H1 (cell line): ENCODE measurements around the gene MACROD2. TPM values are rescaled to one million over a fixed set of nuclear protein-coding genes. Genes with fewer than 3 reads are reported as not detected.

Source experiments
- CTCF ChIA-PET: fragments of 300-600 bp; sonication (Branson Sonifier 250); formaldehyde crosslinking; loops from one replicate; lab custom pipeline; 2021; ENCODE audit not compliant: partially characterized antibody; lab: Charles Lee
- POLR2A ChIA-PET: fragments of 300-600 bp; sonication (Branson Sonifier 250); formaldehyde crosslinking; loops from one replicate; lab custom pipeline; 2021; ENCODE audit warnings: inconsistent platforms; ENCODE audit not compliant: partially characterized antibody; lab: Charles Lee
- DNase-seq, 2 experiments: peaks; one replicate each; pipeline versions ENCODE4 v3.0.0 to v3.0.0-alpha.2; 2010 to 2022; ENCODE audit warnings: low spot score in 2 of 2, low read depth in 1 of 2, mixed read lengths in 1 of 2
- FAIRE-seq: peaks from 2 replicates; lab custom pipeline; 2011; peaks lifted over from hg19 to GRCh38; lab: Jason Lieb, UNC
- H2AFZ ChIP-seq: 2 replicates; pipeline ENCODE4 v1.8.1; 2012; ENCODE audit warnings: low read length, inconsistent platforms
- H2AK5ac ChIP-seq: 2 replicates; pipeline ENCODE4 v1.6.1; 2013; ENCODE audit warnings: low read depth, low read length
- H2BK120ac ChIP-seq: replicated peaks from 2 replicates; pipeline ENCODE3; 2013; ENCODE audit warnings: low read depth, low read length, inconsistent platforms
- H2BK12ac ChIP-seq: 2 replicates; pipeline ENCODE4 v1.6.1; 2013; ENCODE audit warnings: low read depth, low read length
- H2BK15ac ChIP-seq: 2 replicates; pipeline ENCODE4 v1.6.1; 2013; ENCODE audit warnings: low read length
- H2BK20ac ChIP-seq: 2 replicates; pipeline ENCODE4 v1.6.1; 2013; ENCODE audit warnings: low read length
- H2BK5ac ChIP-seq: 2 replicates; pipeline ENCODE4 v1.6.1; 2013; ENCODE audit warnings: low read depth, low read length
- H3K14ac ChIP-seq: 2 replicates; pipeline ENCODE4 v1.6.1; 2013; ENCODE audit warnings: inconsistent platforms; ENCODE audit not compliant: insufficient read length
- H3K18ac ChIP-seq: 2 replicates; pipeline ENCODE4 v1.6.1; 2013; ENCODE audit warnings: low read length; ENCODE audit errors: extremely low read depth
- H3K23ac ChIP-seq: 2 replicates; pipeline ENCODE4 v1.6.1; 2013; ENCODE audit warnings: inconsistent platforms; ENCODE audit not compliant: insufficient read length
- H3K23me2 ChIP-seq: 2 replicates; pipeline ENCODE4 v1.6.1; 2013; ENCODE audit warnings: low read depth, low read length
- H3K27ac ChIP-seq: 2 replicates; pipeline ENCODE4 v1.6.1; 2011; ENCODE audit warnings: low read depth, low read length, inconsistent platforms
- H3K27me3 ChIP-seq, 4 experiments: replicated peaks in 1 of 4; 1 replicate in 1 of 4; 2 replicates in 3 of 4; pipeline versions ENCODE4 v1.6.1 to v1.8.1; 2011 to 2013; ENCODE audit warnings: low read length in 3 of 4, mild to moderate bottlenecking in 3 of 4, inconsistent platforms in 2 of 4, mixed read lengths in 2 of 4, moderate library complexity in 1 of 4; ENCODE audit not compliant: control insufficient read depth in 3 of 4, insufficient read depth in 3 of 4; ENCODE audit errors: extremely low read depth in 1 of 4
- H3K36me3 ChIP-seq, 4 experiments: 2 replicates each; pipeline versions ENCODE4 v1.6.1 to v1.8.1; 2011 to 2013; ENCODE audit warnings: mild to moderate bottlenecking in 4 of 4, low read length in 3 of 4, moderate library complexity in 2 of 4, control low read depth in 1 of 4, inconsistent platforms in 1 of 4; ENCODE audit not compliant: insufficient read depth in 4 of 4, control insufficient read depth in 2 of 4
- H3K4ac ChIP-seq: replicated peaks from 2 replicates; pipeline ENCODE3; 2013; ENCODE audit warnings: low read length, low read depth, mixed read lengths, inconsistent platforms; ENCODE audit not compliant: insufficient read length
- H3K4me1 ChIP-seq, 4 experiments: replicated peaks in 1 of 4; 1 replicate in 1 of 4; 2 replicates in 3 of 4; pipeline versions ENCODE4 v1.6.1 to v1.8.1; 2011 to 2013; ENCODE audit warnings: low read length in 3 of 4, inconsistent platforms in 2 of 4, mixed read lengths in 1 of 4; ENCODE audit not compliant: insufficient read depth in 4 of 4, control insufficient read depth in 3 of 4
- H3K4me2 ChIP-seq, 2 experiments: 2 replicates each; pipeline versions ENCODE4 v1.6.1 to v1.8.1; 2011 to 2013; ENCODE audit warnings: low read depth in 2 of 2, low read length in 2 of 2, control low read depth in 1 of 2, inconsistent platforms in 1 of 2, mild to moderate bottlenecking in 1 of 2; ENCODE audit not compliant: insufficient read depth in 1 of 2
- H3K4me3 ChIP-seq, 4 experiments: fragments of 200-600, 300-600 bp in 1 of 4; sonication (generic), shearing (Covaris generic), sonication (Bioruptor Twin) in 1 of 4; 2 replicates each; pipeline versions ENCODE4 v1.5.1 to v1.8.1; 2011 to 2016; ENCODE audit warnings: low read length in 4 of 4, low read depth in 3 of 4, control low read depth in 2 of 4, inconsistent platforms in 2 of 4, mild to moderate bottlenecking in 2 of 4, mixed read lengths in 1 of 4, moderate library complexity in 1 of 4; ENCODE audit not compliant: insufficient read depth in 2 of 4; ENCODE audit errors: extremely low read depth in 1 of 4
- H3K56ac ChIP-seq: replicated peaks from 2 replicates; pipeline ENCODE3; 2013; ENCODE audit warnings: low read depth, mild to moderate bottlenecking, mixed read lengths, low read length, inconsistent platforms; ENCODE audit not compliant: insufficient read length
- H3K79me1 ChIP-seq: 2 replicates; pipeline ENCODE4 v1.6.1; 2013; ENCODE audit warnings: low read depth, low read length, control low read depth
- H3K79me2 ChIP-seq, 2 experiments: 2 replicates each; pipeline versions ENCODE4 v1.6.1 to v1.8.1; 2012 to 2013; ENCODE audit warnings: low read length in 2 of 2, mild to moderate bottlenecking in 2 of 2, inconsistent platforms in 1 of 2; ENCODE audit not compliant: insufficient read depth in 2 of 2, control insufficient read depth in 1 of 2
- H3K9ac ChIP-seq, 4 experiments: replicated peaks in 1 of 4; 1 replicate in 1 of 4; 2 replicates in 3 of 4; pipeline versions ENCODE4 v1.6.1 to v1.8.1; 2011 to 2013; ENCODE audit warnings: low read depth in 3 of 4, low read length in 3 of 4, control low read depth in 2 of 4, mild to moderate bottlenecking in 2 of 4, moderate library complexity in 2 of 4, inconsistent platforms in 1 of 4; ENCODE audit errors: extremely low read depth in 1 of 4
- H3K9me3 ChIP-seq, 2 experiments: 2 replicates each; pipeline versions ENCODE4 v1.6.1 to v1.8.1; 2012 to 2013; ENCODE audit warnings: mild to moderate bottlenecking in 2 of 2, moderate library complexity in 2 of 2, control low read depth in 1 of 2, inconsistent platforms in 1 of 2, low read depth in 1 of 2, low read length in 1 of 2, mixed read lengths in 1 of 2; ENCODE audit not compliant: insufficient read depth in 2 of 2
- H4K20me1 ChIP-seq, 2 experiments: replicated peaks in 1 of 2; 2 replicates each; pipeline versions ENCODE3 to v1.8.1; 2011 to 2013; ENCODE audit warnings: inconsistent platforms in 2 of 2, low read length in 2 of 2, mild to moderate bottlenecking in 1 of 2; ENCODE audit not compliant: insufficient read depth in 2 of 2, control insufficient read depth in 1 of 2
- H4K5ac ChIP-seq: 2 replicates; pipeline ENCODE4 v1.6.1; 2013; ENCODE audit warnings: low read length, low read depth, mixed read lengths, inconsistent platforms; ENCODE audit not compliant: insufficient read length
- H4K8ac ChIP-seq: 2 replicates; pipeline ENCODE4 v1.8.0; 2013; ENCODE audit warnings: mild to moderate bottlenecking, moderate library complexity, low read length, inconsistent platforms; ENCODE audit not compliant: insufficient read depth; ENCODE audit errors: extremely low read depth
- H4K91ac ChIP-seq: replicated peaks from 2 replicates; pipeline ENCODE3; 2013; ENCODE audit warnings: low read length, mixed read lengths, inconsistent platforms; ENCODE audit not compliant: insufficient read length
- SIRT6 ChIP-seq: IDR thresholded peaks from one replicate; pipeline ENCODE4 v1.7.1; 2012; ENCODE audit warnings: low read length, inconsistent platforms
- WGBS, 2 experiments: shearing (Covaris generic) in 1 of 2; methylation state at CpG; one replicate each; pipeline versions ENCODE4 v1.1.6 to v1.1.7; 2013 to 2015; ENCODE audit warnings: low lambda C conversion rate in 2 of 2, mixed read lengths in 2 of 2, inconsistent platforms in 1 of 2, low coverage in 1 of 2, missing lambda C conversion rate in 1 of 2; ENCODE audit not compliant: insufficient replicate concordance in 2 of 2, insufficient coverage in 1 of 2, insufficient read length in 1 of 2; ENCODE audit errors: extremely low coverage in 1 of 2, missing lambda C conversion rate in 1 of 2; 5-methylcytosine and 5-hydroxymethylcytosine counted together
- polyA plus RNA-seq, 7 experiments: library from polyadenylated mRNA; depleted of rRNA in 3 of 7; stranded (reverse) in 5 of 7; unstranded in 2 of 7; fragments of >200 nt in 5 of 7; fragments of 200-250 nt in 2 of 7; gene quantifications; 1 replicate in 5 of 7; 2 replicates in 1 of 7; 4 replicates in 1 of 7; pipeline versions ENCODE4 v1.2.1 to v1.2.3, GENCODE V29; 2011 to 2013; ENCODE audit warnings: missing spikeins in 2 of 7, mixed read lengths in 2 of 7
- total RNA-seq: library from RNA; stranded (reverse); fragmentation: NEBNext Ultra II Directional; extraction: Animal tissue kit (Norgen Biotek cat#: 25700); gene quantifications from 2 replicates; pipeline ENCODE4 v1.2.1, GENCODE V29; 2021

Gene MACROD2
- total and polyA plus RNA-seq, 2 of the 8 experiments (the other 6 are each of a cell fraction or from before 2014, with no cell fraction given), result 0.70 to 3.9 TPM

DNA sequence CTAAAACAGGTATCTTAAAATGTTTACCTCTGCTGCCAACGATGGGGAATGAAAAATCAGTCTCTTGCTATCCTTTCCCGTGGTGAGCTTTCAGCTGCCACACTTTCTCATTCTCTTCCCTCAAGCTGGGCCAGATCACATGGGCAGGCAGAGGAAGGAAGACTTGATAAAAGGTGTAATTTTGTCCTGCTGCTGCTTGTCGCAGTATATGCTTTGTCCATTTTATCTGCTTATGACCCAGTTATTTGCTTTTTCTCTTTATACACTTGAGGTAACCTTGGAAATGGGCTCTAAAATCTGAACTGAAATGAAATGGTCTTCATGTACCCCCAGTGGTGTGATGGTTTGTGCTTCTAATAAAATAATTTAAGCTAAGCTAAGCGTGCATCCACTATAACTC lies 1038.0 kb downstream of the MACROD2 start:
- Histone ChIP-seq H3K18ac (no peak overlapping the region), H4K91ac (no peak overlapping the region), H2BK12ac (no peak overlapping the region), H2AFZ (no peak overlapping the region; the same call in 1 of the 2 replicates), H3K79me1 (no peaks in the 10 kb centered on the region), H2BK5ac (no peak overlapping the region), H4K20me1 (no peaks in the 10 kb centered on the region), H3K14ac (no peak overlapping the region), H3K36me3 (no peaks in the 10 kb centered on the region), H3K23ac (no peak overlapping the region), H3K4ac (no peak overlapping the region), H3K23me2 (no peaks in the 10 kb centered on the region), H2BK20ac (no peak overlapping the region), H4K8ac (no peak overlapping the region), H3K79me2 (no peaks in the 10 kb centered on the region), H3K27ac (no peak overlapping the region), H3K56ac (no peak overlapping the region), H2BK15ac (no peak overlapping the region), H3K9ac (no peak overlapping the region), H4K5ac (no peak overlapping the region), H3K4me2 (no peak overlapping the region), H3K4me3 (no peak overlapping the region), H2BK120ac (no peak overlapping the region), H2AK5ac (no peak overlapping the region), H3K27me3 (no peaks in the 10 kb centered on the region), H3K9me3 (no peaks in the 10 kb centered on the region), H3K4me1 (no peaks in the 10 kb centered on the region)
- ChIA-PET CTCF (no interaction called here), POLR2A (no interaction called here)
- no peak for DNase-seq
- no peak for TF ChIP-seq SIRT6
- WGBS, 2 experiments, result 89% methylated on average over 4 of the region's 4 CpGs; no CpG with 5 or more reads in 1 of the 2 experiments
- FAIRE-seq, result no peak
